AML-193 (cell line): ENCODE results near the gene MSRB1.
A peak's percentile ranks its signal among the peaks of the same experiment; 100 is the strongest.
"Not testable (repeated sequence)": the region's sequence is repeated elsewhere in the genome, so short reads cannot be mapped to it uniquely, and the experiment has no call there.

Source experiments
- DNase-seq, 2 experiments: peaks; one replicate each; lab custom pipeline; 2025; lab: John Stamatoyannopoulos, UW

MSRB1 gene

DNA sequence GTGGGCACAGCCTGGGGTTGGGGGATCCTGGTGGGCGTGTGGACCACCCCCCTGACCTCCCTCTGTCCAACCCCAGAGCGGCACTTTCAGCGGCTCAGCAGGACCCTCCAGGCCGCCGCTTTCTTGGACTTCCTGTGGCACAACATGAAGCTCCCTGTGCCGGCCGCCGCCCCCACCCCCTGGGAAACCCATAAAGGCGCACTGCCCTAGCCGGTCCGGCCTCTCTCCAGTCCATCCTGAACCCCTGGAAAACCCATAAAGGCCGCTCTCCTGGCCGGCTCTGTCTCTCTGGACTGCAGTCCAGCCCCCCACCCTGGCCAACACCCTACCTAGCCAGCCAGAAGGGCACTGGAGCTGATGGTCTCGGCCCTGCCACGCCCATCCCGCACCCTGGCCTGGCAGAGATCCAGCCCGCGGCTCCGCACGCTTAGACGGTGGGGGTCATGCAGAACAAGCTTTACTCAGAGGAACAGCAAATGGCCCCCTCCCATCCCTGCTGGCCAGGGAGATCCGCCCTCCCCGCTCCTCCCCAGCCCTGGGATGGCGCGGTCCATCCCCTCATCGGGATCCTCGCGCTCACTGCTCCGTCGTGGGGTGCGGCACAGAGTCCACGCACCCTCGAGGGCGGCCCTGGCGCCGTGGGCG lies 35.6 kb upstream of the MSRB1 start:
- no peak for DNase-seq

DNA sequence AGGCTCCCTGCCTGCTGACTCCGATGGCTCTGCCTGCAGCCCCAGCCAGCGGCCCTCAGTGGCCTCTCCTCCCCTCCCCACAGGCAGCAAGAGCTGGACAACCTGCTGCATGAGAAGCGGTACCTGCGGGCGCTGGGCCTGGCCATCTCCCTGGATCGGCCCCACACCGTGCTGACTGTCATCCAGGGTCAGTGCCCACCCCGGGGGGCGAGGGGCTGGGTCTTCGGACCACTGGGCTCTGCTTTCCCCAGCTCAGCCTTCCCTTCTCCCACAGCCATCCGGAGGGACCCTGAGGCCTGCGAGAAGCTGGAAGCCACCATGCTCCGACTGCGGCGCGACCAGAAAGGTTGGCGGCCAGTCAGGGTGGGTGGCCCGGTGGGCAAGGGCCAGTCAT lies 34.9 kb upstream of the MSRB1 start:
- DNase-seq = no peak

DNA sequence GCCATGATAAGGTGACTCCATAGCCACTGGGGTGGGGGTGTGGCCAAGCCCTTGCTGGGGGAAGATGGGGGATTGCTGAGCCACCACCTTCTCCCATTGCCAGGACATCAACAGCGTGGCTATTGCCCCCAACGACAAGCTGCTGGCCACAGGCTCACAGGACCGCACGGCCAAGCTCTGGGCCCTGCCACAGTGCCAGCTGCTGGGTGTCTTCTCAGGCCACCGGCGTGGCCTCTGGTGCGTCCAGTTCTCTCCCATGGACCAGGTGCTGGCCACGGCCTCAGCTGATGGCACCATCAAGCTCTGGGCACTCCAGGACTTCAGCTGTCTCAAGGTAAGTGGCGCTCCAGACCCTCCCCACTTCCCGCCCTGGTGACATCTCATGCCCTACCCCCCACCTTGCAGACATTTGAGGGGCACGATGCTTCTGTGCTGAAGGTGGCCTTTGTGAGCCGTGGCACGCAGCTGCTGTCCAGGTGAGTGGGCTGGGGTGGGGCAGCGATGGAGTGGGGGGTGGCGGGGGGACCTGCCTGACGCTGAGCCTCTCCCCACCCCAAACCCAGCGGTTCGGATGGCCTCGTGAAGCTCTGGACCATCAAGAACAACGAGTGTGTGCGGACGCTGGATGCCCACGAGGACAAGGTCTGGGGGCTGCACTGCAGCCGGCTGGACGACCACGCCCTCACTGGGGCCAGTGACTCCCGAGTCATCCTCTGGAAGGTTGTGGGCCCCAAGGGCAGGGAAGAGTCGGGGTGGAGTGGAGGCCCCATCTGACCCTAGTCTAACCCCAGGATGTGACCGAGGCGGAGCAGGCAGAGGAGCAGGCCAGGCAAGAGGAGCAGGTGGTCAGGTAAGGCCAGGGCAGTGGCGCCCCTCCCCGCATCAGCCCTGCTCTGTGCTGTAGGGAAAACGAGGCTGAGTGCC lies 34.2 kb upstream of the MSRB1 start:
- DNase-seq = no peak

DNA sequence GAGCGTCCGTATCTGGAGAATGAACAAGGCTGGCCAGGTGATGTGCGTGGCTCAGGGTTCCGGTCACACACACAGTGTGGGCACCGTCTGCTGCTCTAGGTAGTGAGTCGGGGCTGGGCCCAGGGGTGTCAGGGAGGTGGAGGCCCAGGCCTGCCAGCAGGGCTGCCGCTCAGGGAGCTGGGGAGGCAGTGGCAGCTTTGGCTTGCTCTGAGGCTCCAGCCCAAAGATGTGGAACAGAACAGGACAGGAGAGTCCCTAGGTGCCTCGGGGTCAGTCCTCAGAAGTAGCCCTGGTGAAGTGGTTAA lies 33.2 kb upstream of the MSRB1 start:
- DNase-seq = no peak

DNA sequence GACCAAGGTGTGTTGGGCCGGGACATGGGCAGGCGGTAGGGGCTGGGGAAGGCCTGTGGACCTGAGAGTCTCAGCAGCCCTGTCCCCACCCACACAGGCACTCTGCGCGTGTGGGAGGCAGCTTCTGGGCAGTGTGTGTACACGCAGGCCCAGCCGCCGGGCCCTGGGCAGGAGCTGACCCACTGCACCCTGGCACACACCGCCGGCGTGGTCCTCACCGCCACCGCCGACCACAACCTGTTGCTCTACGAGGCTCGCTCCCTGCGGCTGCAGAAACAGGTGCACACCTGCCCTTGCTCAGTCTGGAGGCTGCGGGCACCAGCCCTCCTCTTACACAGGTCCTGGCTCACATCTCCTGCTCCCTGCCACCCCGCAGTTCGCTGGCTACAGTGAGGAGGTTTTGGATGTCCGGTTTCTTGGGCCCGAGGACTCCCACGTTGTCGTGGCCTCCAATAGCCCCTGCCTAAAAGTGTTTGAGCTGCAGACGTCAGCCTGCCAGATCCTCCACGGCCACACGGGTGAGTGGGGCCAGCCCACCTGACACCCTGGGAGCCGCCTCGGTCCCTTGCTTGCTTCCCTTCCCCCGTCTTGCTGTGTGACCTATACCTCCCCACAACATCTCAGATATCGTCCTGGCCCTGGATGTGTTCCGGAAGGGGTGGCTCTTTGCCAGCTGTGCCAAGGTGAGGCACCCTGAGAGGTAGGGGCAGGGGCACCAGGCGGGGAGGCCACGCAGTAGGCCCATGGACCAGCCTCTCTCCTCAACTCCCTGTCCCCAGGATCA lies 32.6 kb upstream of the MSRB1 start:
- DNase-seq = no peak

DNA sequence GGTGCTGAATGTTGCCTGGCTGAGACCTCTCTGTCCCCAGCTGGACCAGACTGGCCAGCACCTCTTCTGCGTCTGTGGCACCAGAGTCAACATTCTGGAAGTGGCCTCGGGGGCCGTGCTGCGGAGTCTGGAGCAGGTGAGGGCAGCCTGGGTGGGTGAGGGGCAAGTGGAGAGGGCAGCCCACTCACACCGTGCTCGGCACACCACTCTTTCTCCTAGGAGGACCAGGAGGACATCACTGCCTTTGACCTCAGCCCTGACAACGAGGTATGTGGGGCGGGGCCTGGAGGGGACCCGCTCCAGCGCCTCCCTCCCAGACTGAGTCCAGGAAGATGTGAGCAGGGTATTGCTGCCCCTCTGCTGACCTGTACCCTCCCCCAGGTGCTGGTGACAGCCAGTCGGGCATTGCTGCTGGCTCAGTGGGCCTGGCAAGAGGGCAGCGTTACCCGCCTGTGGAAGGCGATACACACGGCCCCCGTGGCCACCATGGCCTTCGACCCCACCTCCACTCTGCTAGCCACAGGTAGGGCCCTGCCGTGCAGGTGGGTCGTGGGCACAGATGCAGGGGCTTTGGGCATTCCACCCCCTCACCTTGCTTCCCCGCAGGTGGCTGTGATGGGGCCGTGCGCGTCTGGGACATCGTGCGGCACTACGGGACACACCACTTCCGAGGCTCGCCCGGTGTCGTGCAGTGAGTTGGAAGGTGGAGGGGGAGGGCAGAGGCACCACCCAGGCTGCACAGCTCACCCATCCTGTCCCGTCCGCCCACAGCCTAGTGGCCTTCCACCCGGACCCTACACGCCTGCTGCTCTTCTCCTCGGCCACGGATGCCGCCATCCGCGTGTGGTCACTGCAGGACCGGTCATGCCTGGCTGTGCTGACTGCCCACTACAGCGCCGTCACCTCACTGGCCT lies 31.4 kb upstream of the MSRB1 start:
- no peak for DNase-seq

DNA sequence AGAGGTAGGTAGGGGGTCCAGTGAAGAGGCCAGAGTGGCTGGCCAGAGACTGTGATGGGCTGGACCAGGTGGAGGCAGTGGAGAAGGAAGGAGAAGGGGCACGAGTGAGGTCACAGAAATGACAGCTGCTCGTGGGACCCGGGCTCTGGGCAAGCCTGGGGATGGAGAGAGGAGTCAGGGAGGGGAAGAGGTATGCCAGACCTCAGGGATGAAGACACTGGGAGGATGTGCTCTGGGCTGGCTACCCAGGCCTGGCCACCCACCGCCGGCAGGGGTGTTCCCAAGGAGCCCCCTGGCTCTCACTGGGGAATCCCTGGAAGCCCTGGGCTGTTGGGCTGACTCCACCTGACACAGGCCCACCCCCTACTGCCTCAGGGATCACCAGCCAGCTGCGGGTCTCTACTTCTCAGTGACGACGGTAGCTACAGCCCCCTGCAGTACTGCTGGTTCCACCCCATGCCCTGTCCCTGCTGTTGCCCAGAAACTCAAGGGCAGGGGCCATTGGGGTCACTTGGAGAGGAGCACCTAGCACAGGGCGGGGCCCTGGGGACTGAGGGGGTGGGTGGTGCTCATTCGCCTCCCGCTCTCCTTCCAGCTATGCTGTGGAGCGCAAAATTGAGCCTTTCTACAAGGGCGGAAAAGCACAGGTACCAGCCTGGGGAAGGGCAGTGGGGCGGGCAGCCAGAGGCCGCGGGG lies 30.6 kb upstream of the MSRB1 start:
- DNase-seq = no peak

DNA sequence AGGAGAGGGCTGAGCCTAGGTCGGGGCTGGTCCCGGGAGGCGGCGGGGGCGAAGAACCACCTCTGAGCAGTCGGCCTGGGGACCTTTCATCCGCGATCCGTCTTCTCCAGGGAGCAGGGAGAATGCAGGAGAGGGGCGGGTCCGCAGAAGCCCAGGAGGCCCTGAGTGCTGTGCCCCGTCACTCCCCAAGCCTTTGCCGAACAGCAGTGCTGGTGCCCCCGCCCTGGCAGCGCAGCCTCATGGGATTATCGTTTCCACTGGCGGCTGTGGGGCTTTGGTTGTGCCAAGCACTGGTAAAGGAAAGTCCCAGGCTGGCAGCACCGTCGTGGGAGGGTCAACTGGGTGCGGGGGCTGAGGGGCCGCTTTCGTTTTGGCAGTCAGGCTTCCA lies 29.5 kb upstream of the MSRB1 start:
- DNase-seq = no peak

DNA sequence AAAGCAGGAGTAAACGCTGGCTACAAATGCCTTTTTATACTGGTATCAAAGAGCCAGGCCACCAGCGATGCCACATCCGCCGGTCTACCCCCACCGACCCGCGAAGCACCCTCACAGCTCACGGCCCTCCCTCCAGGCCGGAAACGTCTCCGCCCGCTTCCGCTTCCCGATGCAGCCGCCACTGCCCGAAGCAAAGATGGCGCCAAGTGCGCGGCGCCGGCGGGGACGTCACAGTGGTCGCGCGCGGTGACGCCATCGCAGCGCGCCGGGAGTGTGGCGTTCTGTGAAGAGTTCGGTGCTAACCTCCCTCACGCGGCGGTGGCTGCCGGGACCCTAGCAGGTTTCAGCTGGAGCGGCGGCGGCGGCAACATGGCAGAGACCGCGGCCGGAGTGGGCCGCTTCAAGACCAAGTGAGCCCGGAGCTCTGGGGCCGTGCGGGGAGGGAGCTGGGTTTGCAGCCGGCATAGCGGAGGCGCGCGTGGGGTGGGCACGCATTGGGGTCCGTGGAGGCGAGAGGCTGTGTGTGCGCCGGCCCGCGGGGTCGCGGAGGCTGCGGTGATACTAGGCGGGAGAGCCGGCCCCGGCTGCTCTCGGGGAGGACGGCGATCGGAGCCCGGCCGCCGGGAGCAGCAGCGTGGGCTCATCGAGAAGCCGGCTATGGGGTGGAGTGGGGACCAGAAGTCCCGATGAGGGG lies 28.9 kb upstream of the MSRB1 start, which contains the start of gene TBL3:
Gene TBL3, plus strand, starts transcription at position 258 of the 694 bp plus-strand sequence. Its CDS starts 112 bp downstream, at position 370.
- peak; percentile 76 to 86 for DNase-seq

DNA sequence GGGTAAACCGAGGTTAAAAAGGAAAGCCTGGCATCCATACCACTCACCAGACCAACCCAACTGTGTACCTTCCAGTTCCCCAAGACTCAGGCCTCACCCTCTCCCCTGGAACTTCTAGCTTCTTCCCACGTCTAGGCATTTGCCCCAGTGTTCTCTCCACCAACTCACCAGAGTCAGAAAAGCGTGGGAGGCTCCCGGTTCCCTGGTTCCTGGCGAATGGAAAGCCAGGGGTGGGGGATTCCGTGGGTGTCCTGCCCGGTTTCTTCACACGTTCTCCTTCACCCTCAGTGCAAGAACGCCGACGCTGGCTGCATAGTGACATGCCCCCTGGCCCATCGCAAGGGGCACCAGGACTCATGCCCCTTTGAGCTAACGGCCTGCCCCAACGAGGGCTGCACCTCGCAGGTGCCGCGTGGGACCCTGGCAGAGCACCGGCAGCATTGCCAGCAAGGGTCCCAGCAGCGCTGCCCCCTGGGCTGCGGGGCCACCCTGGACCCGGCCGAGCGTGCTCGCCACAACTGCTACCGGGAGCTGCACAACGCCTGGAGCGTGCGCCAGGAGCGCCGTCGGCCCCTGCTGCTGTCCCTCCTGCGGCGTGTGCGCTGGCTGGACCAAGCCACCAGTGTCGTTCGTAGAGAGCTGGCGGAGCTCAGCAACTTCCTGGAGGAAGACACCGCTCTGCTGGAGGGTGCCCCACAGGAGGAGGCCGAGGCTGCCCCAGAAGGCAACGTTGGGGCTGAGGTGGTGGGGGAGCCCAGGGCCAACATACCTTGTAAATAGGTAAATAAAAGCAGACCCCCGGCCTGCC lies 25.4 kb upstream of the MSRB1 start:
- no peak for DNase-seq

DNA sequence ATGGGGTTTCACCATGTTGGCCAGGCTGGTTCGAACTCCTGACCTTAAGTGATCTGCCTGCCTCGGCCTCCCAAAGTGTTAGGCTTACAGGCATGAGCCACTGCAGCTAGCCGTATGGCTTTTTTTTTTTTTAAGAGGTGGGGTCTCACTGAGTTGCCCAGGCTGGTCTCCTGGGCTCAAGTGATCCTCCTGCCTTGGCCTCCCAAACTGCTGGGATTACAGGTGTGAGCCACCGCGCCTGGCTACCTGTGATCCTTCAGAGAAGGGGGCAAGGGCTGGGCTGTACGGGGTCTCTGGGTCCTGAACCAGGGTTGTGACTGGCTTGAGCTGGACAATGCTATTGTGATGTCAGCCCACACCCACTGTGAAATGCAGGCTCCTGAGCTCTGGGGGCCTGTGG lies 23.5 kb upstream of the MSRB1 start, which contains the start of gene RNF151:
Gene RNF151, plus strand, starts transcription at position 397 of the 400 bp plus-strand sequence. CDS start 26 bp downstream, outside the sequence.
- DNase-seq = no peak

DNA sequence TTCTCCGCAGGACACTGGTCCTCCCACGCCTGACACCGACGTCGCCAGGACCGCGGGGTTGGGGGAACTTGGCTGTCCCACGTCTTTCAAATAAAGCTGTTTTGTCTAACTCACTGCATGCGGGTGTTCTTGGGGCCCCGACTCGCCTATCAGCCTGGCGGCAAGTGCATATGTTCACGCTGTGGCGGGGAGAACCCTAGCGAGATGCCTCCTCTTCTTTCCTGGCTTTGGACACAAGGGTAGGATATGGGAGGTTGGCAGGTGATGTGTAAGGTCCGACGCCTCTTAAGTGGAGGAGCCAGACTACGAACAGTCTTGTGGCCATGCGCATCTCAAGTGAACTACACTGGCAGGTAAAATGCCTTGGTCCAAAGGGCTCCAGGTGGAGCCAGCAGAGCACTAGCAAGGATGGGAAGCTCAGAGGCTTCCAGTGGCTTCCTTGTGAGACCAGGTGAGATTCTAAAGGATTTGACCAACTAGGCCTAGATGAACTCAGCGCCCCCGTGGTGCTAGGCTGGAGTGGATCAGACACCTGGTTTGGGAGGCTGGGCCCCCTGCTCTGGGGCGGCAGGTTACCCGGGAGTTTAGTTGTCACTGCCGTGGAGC lies 22.5 kb upstream of the MSRB1 start:
- no peak for DNase-seq

DNA sequence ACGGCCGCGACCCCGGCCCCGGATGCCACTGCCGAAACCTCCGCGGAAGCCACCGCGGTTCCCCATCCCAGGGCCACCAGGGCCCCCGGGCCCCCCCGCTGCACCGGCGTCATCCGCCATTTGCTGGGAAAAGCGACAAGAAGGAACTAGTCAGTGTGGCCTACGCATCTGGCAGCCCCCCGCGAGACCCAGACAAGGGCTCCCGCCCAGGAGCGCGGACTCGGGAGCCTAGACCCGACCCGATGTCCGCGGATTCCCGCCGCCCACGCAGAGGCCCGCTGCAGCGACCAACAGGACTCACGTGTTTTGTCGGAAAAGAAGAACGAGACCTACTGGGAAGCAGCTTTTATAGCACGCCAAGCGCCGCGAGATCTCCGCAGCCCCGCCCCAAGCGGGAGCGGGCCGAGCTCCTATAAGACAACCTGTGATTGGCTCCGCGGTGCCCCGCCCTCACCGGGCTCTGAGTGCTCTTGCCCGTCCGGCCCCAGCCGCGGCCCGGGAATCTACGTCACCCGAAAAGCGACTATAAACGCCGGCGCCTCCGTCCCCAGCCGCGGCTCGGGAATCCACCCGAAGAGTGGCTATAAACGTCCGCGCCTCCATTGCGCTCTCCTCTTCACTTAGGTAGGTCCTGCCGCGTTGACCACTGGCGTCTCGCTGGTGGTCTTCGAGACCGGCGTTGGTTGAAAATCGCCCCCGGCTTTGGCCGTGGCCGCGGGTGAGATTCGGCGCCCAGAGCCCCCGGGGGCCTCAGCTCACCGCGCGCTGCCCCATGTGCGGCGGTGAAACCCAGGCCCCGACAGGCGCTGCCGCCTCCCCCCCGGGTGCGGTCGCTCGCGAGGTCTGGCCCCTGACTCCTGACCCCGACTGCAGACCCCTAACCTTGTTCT lies 21.8 kb upstream of the MSRB1 start, which contains the start of gene RPS2:
Gene RPS2, minus strand, starts transcription at position 321 of the 890 bp plus-strand sequence. Its CDS starts 201 bp downstream, at position 120.
- peak; percentile 96 to 97 for DNase-seq

DNA sequence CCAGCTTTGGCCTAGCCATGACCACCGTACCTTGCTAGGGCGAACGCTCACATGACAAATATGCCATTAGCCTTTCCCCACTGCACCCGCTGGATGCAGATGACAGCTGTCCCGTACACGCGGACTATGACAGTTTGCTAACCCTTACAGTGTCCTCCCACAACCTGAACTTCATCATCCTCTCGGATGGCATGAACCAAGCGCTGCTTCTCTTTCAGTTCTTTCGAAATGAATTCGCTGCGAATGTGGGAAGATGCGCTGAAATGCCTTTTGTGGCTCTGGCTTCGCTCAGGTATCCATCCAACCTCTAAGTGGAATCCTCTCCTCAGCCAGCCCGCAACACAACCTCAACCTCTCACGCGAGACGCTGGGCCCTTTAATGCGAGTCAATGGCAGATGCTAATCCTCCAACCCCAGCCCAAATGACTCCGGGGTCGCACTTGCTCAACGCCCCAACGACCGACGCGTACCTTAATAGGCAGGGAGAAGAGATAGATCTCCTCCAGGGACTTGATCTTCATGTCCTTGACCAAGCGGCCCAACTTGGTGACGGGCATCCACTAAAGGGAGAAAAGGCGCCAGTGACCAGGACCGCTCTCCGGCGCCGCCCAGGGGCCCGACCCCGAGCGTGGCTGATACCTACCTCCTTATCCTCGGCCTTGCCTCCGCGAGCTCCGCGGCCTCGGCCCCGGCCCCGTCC lies 21.0 kb upstream of the MSRB1 start:
- peak; percentile 29 to 35 for DNase-seq

DNA sequence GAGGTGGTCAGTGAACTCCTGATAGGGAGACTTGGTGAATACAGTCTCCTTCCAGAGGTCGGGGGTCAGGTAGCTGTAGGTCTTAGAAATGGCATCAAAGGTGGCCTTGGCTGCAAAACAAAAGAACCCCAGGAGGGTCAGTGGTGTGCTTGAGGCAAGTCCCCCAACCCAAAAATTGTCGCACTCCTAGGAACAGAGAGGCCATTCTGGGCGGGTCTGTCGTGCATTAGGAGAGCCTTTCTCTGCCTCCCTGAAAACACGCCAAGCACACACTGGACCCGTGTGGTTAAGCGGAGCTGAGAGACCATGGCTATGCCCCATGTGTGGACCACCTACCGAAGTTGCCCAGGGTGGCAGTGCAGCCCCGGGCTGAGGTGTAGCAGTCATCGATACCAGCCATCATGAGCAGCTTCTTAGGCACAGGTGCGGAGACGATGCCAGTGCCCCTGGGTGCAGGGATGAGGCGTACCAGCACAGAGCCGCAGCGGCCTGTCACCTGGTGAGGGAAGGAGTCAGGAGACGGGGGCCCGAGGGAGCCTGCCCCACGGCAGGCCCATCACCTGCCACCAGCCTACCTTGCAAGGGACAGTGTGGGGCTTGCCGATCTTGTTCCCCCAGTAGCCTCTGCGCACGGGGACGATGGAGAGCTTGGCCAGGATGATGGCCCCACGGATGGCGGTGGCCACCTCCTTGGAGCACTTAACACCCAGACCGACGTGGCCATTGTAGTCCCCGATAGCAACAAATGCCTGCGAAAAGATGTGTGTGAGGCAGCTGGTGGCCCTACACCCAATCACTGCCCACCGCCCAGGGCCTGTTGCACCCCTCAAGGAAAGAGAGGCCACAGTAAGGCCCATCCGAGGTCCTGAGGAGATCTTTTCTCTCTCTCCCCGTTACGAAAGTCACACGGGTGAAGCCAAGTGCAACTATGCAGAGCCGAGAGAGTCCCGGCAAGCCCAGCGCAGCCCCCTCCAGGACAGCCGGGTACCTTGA lies 19.5 kb upstream of the MSRB1 start:
- not testable (repeated sequence) for DNase-seq

DNA sequence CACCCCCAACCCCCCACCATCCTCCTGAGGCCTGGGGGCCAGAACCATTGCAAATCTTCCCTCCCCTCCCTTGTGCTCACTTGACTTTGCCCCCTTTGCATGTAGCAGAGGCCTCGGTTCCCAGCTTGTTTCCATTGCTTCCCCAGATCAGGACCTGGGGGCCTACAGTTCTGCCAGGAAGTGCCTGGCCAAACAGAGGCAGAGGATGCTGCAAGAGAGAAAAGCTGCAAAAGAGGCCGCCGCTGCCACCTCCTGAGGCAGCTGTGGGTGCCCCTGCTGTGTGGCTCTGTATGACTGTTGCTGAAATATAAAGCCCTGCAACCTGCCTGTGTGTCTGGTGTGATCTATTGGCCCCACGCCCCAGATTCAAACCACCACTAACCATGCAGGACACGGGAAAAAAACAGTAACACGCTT lies 18.7 kb upstream of the MSRB1 start:
- DNase-seq = no peak
